T-helper 1 cell treated with Interleukin-12 subunit alpha and Interleukin-12 subunit beta and Interleukin-4 antibody, amounts not matched to agents 30 μg/mL and 1 μg/mL, for 36 hours (primary cell): Measurements from ENCODE around the gene CYP3A5.
"Not testable (repeated sequence)": the region's sequence is repeated elsewhere in the genome, so short reads cannot be mapped to it uniquely, and the experiment has no call there.

ENCODE experiments used
- H3K27ac Mint-ChIP-seq: one replicate; pipeline ENCODE4 v1.8.0; 2021; ENCODE audit warnings: mild to moderate bottlenecking, mixed read lengths
- H3K27me3 Mint-ChIP-seq: one replicate; pipeline ENCODE4 v1.8.0; 2021; ENCODE audit warnings: low read depth, mixed read lengths
- H3K36me3 Mint-ChIP-seq: one replicate; pipeline ENCODE4 v1.8.0; 2021; ENCODE audit warnings: low read depth, mixed read lengths
- H3K4me1 Mint-ChIP-seq: one replicate; pipeline ENCODE4 v1.8.0; 2021; ENCODE audit warnings: low read depth, mixed read lengths
- H3K4me3 Mint-ChIP-seq: one replicate; pipeline ENCODE4 v1.8.0; 2021; ENCODE audit warnings: mild to moderate bottlenecking, moderate library complexity, mixed read lengths
- H3K9me3 Mint-ChIP-seq: one replicate; pipeline ENCODE4 v1.8.0; 2021; ENCODE audit warnings: mixed read lengths

Gene CYP3A5

DNA sequence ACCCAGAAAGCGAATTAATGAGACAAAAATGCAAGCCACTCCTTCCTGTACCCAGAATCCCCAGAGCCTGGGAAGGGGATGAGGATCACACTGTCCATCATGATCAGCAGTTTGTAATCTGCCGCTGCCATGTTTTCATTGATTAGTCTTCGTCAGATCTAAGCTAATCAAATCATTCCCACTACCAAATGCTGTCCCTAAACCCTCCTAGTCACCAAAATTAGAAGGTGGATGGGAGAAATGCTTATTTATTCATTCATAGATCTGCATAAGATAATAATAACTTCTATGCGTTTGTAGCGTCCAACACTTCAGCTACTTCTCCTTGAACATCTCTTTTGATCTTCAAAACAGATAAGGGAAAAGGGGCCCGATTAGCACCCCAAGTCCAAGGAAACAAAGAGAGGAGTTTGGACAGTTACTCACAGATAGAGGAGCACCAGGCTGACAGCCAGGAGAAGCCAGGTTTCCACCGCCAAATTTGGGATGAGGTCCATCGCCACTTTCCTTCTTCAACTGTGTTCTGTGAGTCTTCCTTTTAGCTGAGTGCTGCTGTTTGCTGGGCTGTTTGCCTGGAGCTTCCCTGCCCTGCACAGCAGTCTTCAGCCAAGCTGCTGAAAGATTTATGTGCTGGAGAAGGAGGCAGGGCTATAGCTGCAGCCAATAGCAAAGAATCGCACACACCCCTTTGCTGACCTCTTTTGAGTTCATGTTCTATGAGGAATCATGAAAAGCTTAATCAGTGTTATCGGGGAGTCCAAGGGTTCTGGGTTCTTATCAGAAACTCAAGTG lies at the start of gene CYP3A5:
Gene CYP3A5, minus strand, starts transcription at position 597 of the 792 bp plus-strand sequence. Its CDS starts 100 bp downstream, at position 497.
- Mint-ChIP-seq H3K36me3 (peaks cover 3% of the 10 kb centered on the region), H3K4me1 (peaks cover 11% of the 10 kb centered on the region), H3K27ac (no peak within 1 kb of the TSS), H3K4me3 (no peak within 1 kb of the TSS), H3K27me3 (no peaks in the 10 kb centered on the region), H3K9me3 (peaks cover 4% of the 10 kb centered on the region)

DNA sequence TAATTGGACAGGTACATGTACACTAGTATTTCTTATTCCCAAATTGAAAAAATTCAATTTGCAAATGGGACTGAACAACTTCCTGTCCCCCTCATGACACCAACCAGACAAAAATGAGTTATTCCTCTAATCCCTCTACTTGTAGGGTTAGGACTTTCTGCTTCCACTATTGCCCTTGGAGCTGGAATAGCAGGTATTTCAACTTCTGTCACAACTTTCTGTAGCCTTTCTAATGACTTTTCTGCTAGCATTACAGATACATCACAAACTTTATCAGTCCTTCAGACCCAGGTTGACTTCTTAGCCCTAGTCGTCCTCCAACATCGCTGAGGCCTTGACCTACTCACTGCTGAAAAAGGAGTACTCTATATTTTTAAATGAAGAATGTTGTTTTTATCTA lies 48.8 kb upstream of the CYP3A5 start:
- H3K27ac Mint-ChIP-seq: no peak overlapping the region
- no peaks in the 10 kb centered on the region for H3K36me3 Mint-ChIP-seq
- no peaks in the 10 kb centered on the region for H3K4me1 Mint-ChIP-seq
- H3K4me3 Mint-ChIP-seq: no peak overlapping the region
- no peaks in the 10 kb centered on the region for H3K9me3 Mint-ChIP-seq
- no peaks in the 10 kb centered on the region for H3K27me3 Mint-ChIP-seq

DNA sequence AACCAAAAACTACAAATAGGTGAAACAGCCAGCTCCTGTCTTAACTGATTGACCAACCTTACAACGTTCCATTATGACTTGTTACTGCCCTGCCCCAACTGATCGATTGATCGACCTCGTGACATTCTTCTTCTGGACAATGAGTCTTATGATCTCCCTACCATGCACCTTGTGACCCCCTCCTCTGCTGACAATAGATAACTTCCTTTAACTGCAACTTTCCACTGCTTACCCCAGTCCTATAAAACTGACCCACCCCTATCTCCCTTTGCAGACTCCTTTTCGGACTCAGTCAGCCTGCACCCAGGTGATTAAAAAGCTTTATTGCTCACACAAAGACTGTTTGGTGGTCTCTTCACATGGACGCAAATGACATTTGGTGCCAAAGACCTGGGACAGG lies 43.4 kb upstream of the CYP3A5 start:
- H3K27ac Mint-ChIP-seq, H3K9me3 Mint-ChIP-seq, H3K4me3 Mint-ChIP-seq, H3K27me3 Mint-ChIP-seq, H3K36me3 Mint-ChIP-seq, H3K4me1 Mint-ChIP-seq: not testable (repeated sequence)

DNA sequence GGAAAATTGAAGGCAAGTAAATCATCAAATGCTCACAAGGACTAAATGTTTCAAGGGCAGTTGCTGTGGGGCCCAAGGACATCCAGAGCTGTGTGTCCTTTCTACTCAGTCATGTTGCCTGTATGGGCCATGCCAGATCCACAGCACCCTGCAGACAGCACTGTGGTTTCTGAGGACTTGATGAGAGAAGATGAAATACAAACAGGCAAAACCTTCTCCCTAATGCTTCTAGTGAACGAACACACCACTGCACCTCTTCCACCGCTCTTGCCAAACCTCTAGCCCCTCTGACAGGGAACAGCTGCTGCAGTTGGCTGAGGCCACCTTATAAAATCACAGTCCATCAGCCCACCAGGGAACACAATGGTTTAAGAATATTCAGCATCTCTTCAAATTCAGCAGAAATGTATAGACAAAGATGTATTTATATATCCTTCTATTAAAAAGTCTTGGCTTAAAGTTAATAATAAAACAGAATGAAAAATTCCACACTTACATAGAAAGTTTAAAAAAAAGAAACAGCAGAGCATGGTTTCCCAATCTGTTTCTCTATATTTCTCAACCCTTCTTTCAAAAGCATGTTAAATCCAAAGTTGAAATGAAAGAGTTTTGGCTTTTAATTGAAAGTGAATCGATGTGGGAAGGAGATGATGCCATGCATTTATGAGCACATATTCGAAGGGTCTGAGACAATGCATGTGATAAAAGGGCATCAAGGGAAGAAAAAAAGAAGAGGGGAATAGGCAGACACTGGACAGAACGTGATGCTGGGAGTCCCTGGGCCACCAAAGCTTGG lies 41.2 kb upstream of the CYP3A5 start:
- Mint-ChIP-seq H3K36me3 (peaks cover 1% of the 10 kb centered on the region), H3K4me1 (peaks cover 4% of the 10 kb centered on the region), H3K9me3 (peaks cover 9% of the 10 kb centered on the region), H3K4me3 (no peak overlapping the region), H3K27me3 (no peaks in the 10 kb centered on the region), H3K27ac (no peak overlapping the region)

DNA sequence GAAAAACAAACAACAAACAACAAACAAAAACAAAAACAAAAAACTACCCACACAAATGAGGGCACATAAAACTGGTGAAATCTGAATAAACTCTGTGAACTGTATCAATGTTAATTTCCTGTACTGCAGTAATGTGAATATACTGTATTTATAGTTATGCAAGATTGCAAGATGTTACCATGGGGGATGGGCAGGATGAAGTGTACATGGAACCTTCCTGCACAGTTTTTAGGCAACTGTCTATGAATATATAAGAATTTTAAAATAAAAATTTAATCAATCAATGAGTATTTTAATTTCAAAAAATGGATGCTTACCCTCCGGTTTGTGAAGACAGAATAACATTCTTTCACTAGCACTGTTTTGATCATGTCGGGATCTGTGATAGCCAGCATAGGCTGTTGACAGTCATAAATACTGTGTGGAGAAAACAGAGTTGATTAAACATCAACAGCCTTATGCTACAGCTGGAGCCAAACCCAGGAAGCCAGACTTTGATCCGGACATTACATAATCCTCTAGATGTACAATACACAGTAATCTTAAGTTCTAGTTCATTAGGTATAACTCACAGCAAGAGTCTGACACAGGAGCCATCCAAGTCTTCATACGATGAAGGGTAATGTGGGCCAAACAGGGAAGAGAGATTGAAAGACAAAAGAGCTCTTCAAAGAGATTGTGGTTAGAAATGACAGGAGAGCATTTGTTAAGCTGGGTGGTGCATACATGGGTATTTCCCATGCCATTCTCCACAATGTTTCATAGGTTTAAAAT lies 40.4 kb upstream of the CYP3A5 start:
- no peaks in the 10 kb centered on the region for H3K27me3 Mint-ChIP-seq
- peaks cover 13% of the 10 kb centered on the region for H3K9me3 Mint-ChIP-seq
- no peak overlapping the region for H3K4me3 Mint-ChIP-seq
- peaks cover 3% of the 10 kb centered on the region for H3K36me3 Mint-ChIP-seq
- H3K27ac Mint-ChIP-seq: no peak overlapping the region
- peaks cover 4% of the 10 kb centered on the region for H3K4me1 Mint-ChIP-seq

DNA sequence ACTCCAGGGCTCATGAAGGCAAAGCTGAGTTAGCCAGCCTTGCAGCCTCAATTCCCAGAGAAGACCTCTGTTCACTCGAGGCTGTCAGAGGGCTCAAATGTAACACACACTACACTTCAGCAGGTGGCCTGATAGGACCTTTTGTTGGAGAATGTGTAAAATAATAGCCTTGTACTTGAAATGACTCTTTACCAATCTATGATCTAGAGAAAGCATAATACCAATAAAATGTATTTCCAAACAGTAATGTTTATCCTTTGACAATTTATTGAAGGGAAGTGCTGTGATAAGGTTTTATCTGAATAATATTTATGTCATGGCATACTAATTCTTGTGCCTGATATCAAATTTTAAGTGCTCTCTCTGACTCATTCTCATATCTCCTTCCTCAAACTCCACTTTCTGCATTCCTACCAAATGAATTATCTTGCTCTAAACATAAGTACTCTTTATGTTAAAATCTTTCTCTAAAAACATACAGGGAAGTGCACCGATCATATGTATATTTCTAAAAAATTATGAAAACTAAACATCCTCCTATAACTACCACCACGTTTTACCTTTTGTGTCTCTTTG lies 34.3 kb upstream of the CYP3A5 start:
- H3K27me3 Mint-ChIP-seq: no peaks in the 10 kb centered on the region
- H3K36me3 Mint-ChIP-seq: peaks cover 6% of the 10 kb centered on the region
- peaks cover 18% of the 10 kb centered on the region for H3K9me3 Mint-ChIP-seq
- no peak overlapping the region for H3K4me3 Mint-ChIP-seq
- H3K4me1 Mint-ChIP-seq: no peaks in the 10 kb centered on the region
- H3K27ac Mint-ChIP-seq: no peak overlapping the region

DNA sequence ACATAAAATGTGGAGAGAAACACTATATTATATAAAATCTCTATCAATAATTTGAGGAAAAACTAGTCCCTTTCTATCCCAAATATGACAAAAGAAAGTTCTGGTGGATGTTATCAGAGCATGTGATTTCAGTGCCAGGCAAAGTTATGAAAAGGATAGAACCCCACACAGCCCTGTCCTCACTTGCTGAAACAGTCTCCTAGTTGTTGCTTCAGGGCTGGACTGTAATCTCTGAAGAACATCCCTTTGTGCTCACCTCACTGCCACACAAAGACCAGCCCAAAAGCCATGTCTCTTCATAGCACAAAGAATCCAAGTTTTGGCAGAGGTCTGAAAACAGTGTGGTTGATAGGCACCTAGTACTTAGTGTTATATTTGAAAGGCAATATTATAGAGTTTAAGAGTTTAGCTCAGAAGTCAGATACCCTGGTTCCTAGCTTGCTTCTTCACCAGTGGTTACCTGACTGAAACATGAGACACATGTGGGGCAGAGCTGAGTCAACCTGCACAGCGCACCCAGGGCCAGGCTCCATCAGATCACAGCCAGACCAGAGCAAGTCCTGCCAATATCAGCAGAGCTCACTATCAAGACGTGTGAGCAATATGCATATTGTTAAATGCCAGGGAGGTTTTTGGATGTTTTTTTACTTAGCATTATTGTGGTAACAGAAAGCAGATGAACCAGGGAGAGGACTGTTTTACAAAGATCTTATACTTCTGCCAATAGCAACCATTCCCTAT lies 30.2 kb upstream of the CYP3A5 start:
- peaks cover 3% of the 10 kb centered on the region for H3K36me3 Mint-ChIP-seq
- H3K27ac Mint-ChIP-seq: no peak overlapping the region
- H3K4me3 Mint-ChIP-seq: no peak overlapping the region
- H3K4me1 Mint-ChIP-seq: no peaks in the 10 kb centered on the region
- peaks cover 3% of the 10 kb centered on the region for H3K9me3 Mint-ChIP-seq
- H3K27me3 Mint-ChIP-seq: no peaks in the 10 kb centered on the region

DNA sequence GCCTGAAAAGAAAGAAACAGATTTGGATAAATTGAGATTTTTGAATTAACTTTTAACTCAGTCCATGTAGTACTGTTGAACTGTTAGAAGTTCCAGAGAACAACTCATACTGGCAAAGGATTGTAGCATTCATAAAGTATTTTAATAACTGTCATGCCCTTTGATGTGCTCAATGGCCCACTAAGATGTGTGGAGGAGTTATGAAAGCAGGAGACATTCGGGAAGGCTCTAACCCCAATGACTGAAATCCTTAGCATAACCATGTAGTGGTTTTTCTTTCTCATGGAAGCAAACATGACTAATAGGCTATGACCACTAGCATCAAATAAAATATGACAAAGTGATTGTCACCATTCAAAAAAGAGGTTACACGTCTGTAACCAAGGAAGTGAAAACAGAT lies 29.5 kb upstream of the CYP3A5 start:
- Mint-ChIP-seq H3K4me1 (no peaks in the 10 kb centered on the region), H3K27ac (no peak overlapping the region), H3K27me3 (no peaks in the 10 kb centered on the region), H3K4me3 (no peak overlapping the region), H3K9me3 (no peaks in the 10 kb centered on the region), H3K36me3 (peaks cover 3% of the 10 kb centered on the region)

DNA sequence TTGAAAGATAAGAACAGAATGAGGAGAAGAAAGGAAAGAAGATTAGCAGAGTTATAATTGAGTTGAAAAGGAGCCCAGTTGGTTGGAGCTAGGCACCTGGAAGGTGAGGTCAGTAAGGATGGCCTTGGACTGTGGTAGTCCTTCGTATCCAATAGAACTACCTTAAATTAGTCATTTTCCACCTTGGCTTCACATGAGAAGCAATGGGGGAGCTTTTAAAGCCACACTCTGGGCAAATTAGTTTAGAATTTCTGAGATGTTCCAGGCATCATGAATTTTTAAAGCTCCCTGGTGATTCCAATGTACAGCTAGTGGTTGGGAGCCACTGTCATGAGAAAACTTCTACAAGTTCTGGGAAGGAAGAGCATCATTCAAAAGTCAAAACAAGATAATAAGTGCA lies 27.3 kb upstream of the CYP3A5 start:
- H3K36me3 Mint-ChIP-seq: peaks cover 3% of the 10 kb centered on the region
- no peaks in the 10 kb centered on the region for H3K9me3 Mint-ChIP-seq
- no peaks in the 10 kb centered on the region for H3K27me3 Mint-ChIP-seq
- H3K4me3 Mint-ChIP-seq: no peak overlapping the region
- no peak overlapping the region for H3K27ac Mint-ChIP-seq
- H3K4me1 Mint-ChIP-seq: no peaks in the 10 kb centered on the region

DNA sequence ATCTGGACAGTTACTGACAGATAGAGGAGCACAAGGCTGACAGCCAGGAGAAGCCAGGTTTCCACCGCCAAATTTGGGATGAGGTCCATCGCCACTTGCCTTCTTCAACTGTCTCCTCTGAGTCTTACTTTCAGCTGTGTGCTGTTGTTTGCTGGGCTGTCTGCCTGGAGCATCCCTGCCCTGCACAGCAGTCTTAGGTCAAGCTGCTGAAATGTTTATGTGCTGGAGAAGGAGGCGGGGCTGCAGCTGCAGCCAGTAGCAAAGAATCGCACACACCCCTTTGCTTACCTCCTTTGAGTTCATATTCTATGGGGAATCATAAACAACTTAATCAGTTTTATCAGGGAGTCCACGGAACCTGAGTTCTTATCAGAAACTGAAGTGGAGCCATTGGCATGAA lies 20.1 kb upstream of the CYP3A5 start:
- no peak overlapping the region for H3K27ac Mint-ChIP-seq
- H3K36me3 Mint-ChIP-seq: no peaks in the 10 kb centered on the region
- H3K4me1 Mint-ChIP-seq: no peaks in the 10 kb centered on the region
- H3K9me3 Mint-ChIP-seq: no peaks in the 10 kb centered on the region
- peaks cover 5% of the 10 kb centered on the region for H3K27me3 Mint-ChIP-seq
- no peak overlapping the region for H3K4me3 Mint-ChIP-seq

DNA sequence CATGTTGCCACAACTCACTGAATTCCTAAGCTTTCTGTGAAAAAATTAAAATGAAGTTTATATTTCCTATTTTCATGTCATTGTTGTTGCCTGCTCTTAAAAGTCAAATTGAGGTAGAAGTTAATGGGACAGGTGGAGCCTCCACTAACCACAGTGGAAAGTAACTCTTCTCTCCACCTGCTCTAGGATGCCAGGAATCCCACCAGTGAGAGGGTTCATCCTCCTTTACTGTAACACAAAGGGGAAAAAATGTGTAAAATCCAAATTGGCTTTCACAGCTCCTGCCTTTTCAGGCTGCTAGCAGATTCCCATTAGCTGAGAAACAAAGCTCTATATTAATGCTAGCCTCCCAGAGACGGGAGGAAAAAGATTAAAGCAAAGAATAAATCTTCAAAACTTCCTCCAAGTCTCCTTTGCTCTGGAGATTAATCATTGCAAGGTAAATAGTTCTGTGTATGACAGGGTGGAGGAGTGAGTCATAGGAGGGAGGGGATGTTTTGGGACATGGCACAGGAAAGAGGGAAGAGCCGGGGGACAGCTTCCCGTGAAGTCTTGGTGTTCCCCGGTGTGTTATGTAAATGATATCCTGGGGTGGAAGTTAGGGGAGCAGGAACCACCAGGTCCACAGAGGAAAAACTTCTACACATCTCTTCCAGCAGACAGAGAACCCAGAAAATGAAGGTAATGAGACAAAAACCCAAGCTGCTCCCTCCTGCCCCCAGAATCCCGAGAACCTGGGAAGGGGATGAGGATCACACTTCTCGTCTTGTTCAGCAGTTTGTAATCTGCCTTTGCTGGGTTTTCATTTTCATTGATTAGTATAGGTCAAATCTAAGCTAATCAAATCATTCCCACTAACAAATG lies 19.3 kb upstream of the CYP3A5 start:
- not testable (repeated sequence) for H3K36me3 Mint-ChIP-seq, H3K4me3 Mint-ChIP-seq, H3K27me3 Mint-ChIP-seq, H3K4me1 Mint-ChIP-seq, H3K9me3 Mint-ChIP-seq, H3K27ac Mint-ChIP-seq

DNA sequence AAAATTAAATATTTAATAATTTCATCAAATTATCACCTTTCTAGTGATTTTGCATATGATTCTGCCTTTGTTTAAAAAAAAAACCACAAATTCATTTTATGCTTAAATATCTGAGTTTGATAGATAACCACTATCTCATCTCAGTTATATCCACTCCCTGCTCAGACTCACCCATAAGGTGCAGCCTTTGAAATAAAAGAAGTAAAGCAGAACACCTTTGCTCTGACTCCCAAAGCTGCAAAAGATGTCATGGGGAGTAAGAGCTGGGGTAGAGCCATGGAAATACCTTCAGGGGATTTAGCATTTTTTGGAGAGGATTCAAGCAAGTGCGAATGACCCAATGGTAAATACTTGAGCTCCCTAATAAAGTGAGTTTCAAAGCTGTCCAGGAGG lies 15.1 kb upstream of the CYP3A5 start:
- Mint-ChIP-seq H3K27ac (no peak overlapping the region), H3K9me3 (no peaks in the 10 kb centered on the region), H3K27me3 (no peaks in the 10 kb centered on the region), H3K4me3 (no peak overlapping the region), H3K4me1 (no peaks in the 10 kb centered on the region), H3K36me3 (peaks cover 2% of the 10 kb centered on the region)

DNA sequence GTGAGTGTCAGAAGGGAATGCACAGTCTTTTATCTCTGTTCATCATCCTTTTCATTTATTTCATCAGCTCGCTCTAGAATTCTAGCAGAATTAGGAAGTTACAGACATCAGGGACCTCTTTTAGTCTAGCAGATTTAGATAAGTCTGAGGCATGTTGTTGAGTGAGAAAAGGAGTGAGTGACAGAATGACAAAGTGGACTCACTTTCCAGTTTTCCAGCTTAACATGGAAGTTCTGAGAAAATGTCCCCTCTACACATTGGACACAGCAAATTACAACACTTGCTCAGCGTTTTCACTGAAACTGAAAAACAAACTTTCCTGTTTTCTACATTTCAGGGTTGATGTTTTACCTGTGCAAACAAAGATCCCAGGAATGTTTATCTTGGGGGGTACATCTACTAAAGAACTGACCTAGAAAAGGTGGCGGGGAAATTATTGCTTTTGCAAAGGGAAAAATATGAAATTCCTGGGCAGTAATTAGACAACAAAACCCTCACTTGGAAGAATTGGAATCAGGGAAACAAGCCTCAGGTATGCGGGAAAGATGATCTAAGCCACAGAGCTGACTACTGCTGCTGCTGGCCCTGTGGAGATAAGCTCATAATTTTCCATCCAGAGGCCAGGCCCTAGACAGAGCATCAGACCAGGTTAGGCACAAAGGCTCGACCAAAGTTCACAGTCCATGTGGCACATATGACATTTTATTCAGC lies 14.6 kb upstream of the CYP3A5 start:
- Mint-ChIP-seq H3K36me3 (peaks cover 2% of the 10 kb centered on the region), H3K27me3 (no peaks in the 10 kb centered on the region), H3K9me3 (no peaks in the 10 kb centered on the region), H3K4me1 (no peaks in the 10 kb centered on the region), H3K4me3 (no peak overlapping the region), H3K27ac (no peak overlapping the region)
